ENCODE results near the gene SLC9B2.

DNA sequence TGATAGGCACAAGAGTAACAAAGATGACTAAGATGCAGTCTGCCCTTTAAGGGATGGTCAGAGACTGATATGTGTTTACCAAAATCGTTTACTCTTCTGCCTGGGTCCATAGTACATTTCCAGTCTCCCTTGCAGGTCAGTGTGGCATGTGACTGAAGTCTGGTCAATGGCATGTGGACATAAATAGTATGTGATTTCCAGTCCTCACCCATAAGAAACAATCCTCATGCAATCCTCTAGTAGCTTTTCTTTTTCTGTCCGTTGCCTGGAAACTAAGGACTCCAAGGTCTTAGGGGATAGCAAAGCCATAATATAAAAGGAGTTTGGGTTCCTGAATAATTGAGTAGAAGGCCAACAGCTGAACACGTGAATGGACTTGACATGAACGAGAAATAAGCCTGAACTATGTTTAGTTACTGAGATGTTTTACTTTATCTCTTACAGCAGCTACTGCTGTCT, 1.1 kb downstream of the SLC9B2 start:
- TF ChIP-seq POLR2A (IDR thresholded peaks at IDR 0.05) = no peak
- TF ChIP-seq, protein P1, sequence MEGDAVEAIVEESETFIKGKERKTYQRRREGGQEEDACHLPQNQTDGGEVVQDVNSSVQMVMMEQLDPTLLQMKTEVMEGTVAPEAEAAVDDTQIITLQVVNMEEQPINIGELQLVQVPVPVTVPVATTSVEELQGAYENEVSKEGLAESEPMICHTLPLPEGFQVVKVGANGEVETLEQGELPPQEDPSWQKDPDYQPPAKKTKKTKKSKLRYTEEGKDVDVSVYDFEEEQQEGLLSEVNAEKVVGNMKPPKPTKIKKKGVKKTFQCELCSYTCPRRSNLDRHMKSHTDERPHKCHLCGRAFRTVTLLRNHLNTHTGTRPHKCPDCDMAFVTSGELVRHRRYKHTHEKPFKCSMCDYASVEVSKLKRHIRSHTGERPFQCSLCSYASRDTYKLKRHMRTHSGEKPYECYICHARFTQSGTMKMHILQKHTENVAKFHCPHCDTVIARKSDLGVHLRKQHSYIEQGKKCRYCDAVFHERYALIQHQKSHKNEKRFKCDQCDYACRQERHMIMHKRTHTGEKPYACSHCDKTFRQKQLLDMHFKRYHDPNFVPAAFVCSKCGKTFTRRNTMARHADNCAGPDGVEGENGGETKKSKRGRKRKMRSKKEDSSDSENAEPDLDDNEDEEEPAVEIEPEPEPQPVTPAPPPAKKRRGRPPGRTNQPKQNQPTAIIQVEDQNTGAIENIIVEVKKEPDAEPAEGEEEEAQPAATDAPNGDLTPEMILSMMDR (IDR thresholded peaks at IDR 0.05) = no peak
- TF ChIP-seq POLR2AphosphoS5 (IDR thresholded peaks at IDR 0.05) = no peak
- no peak for TF ChIP-seq EP300 (IDR thresholded peaks at IDR 0.05)

Data from suprapubic skin (tissue), 4 donors.